ENCODE data around the gene ATRNL1.

Gene ATRNL1

DNA sequence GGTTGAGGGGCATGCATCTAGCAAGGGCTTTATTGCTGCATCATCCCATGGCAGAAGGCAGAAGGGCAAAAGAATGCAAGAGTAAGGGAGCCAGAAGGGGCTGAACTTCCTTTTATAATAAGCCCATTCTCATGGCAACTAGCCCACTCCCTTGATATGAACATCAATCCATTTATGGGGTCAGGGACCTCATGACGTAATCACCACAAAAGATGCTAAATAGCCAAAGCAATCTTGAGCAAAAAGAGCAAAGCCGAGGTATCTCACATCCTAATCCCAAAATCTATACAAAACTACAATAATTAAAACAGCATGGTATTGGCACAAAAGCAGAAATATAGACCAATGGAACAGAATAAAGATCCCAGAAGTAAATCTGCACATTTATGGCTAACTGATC lies 499.9 kb downstream of the ATRNL1 start:
- H3K36me3 ChIP-seq (ENCODE audit: insufficient read depth, low read length) = no peaks in the 10 kb centered on the region
- no peak overlapping the region for H3K9ac ChIP-seq (ENCODE audit: low read depth, low read length)
- no peaks in the 10 kb centered on the region for H3K4me1 ChIP-seq (ENCODE audit: insufficient read depth, low read length)
- no peaks in the 10 kb centered on the region for H3K9me3 ChIP-seq (ENCODE audit: control insufficient read depth, insufficient read depth, low read length)

DNA sequence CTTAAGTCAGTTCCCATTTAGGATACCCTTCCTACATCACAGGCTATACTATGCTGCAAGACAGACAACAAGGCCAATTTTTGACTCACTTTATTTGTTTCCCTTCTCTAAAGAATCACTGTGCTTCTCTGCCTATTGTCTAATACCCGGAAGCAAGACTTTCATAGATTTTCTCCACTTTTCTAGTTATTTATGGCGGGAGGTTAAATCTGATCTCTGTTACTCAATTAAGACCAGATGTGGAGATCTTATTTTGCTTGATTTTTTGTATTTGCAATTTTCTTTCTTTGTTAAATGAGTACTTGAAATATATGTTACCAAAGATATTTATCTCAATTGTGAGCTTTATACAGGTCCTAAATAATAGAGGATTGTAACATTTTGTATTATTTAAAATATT lies 511.5 kb downstream of the ATRNL1 start:
- Histone ChIP-seq H3K4me1 (ENCODE audit: insufficient read depth, low read length) (no peaks in the 10 kb centered on the region), H3K36me3 (ENCODE audit: insufficient read depth, low read length) (no peaks in the 10 kb centered on the region), H3K9me3 (ENCODE audit: control insufficient read depth, insufficient read depth, low read length) (no peaks in the 10 kb centered on the region), H3K9ac (ENCODE audit: low read depth, low read length) (no peak overlapping the region)

DNA sequence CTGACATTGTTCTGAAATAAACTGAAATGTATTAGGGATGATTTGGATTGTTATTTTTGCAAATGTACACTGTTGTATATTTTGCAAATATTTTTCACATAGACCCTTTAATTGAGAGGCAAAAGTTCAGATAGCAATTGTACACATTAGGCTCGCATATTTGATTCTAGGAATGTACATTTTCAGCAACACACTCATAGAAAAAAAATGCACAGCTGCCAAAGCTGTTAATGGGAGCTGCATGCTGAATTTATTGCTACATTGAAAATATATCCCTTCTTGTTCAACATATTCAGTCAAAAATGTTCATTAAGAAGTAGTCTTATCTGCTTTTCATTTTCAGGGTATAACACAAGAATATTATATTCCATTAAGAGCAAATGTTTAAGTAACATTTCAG lies 512.9 kb downstream of the ATRNL1 start:
- no peak overlapping the region for H3K9ac ChIP-seq (ENCODE audit: low read depth, low read length)
- no peaks in the 10 kb centered on the region for H3K36me3 ChIP-seq (ENCODE audit: insufficient read depth, low read length)
- no peaks in the 10 kb centered on the region for H3K4me1 ChIP-seq (ENCODE audit: insufficient read depth, low read length)
- no peaks in the 10 kb centered on the region for H3K9me3 ChIP-seq (ENCODE audit: control insufficient read depth, insufficient read depth, low read length)

DNA sequence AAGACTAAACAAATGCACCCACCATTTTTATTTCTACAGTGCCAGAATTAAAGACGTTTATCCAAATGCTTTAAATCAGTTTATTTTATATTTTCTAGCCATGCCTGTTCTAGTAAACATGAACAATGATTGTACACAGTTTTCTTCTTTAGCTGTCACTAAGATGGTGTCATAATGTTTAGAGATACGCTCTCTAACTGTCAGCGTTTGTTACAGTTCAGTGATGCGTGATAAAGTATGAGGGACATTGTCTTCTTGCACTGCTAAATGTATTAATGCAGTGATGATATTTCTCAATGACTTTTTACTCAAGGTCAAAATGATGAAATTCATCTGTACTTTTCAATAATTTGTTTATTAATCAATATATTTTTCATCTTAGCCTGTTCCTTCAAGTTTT lies 513.6 kb downstream of the ATRNL1 start:
- H3K9me3 ChIP-seq (ENCODE audit: control insufficient read depth, insufficient read depth, low read length) = no peaks in the 10 kb centered on the region
- no peak overlapping the region for H3K9ac ChIP-seq (ENCODE audit: low read depth, low read length)
- H3K36me3 ChIP-seq (ENCODE audit: insufficient read depth, low read length) = no peaks in the 10 kb centered on the region
- no peaks in the 10 kb centered on the region for H3K4me1 ChIP-seq (ENCODE audit: insufficient read depth, low read length)

DNA sequence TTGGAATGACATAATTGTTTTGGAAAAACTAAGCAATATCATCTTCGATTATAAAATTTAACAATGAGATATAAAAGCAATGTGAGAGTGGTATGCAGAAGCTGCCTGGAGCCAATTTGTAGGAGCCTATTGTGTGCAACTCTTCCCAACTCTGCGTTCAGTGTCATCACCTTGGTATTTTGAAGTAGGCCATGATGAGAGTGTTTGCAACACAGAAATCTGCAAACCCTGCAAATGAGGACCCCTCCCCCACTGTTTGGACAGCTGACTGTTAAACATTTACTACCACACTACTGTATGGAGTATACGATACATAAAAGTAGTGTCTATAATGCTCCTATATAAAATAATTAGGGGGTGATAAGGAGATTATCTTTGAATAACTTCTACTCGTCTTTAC lies 531.3 kb downstream of the ATRNL1 start:
- Histone ChIP-seq H3K9ac (ENCODE audit: low read depth, low read length) (no peak overlapping the region), H3K9me3 (ENCODE audit: control insufficient read depth, insufficient read depth, low read length) (no peaks in the 10 kb centered on the region), H3K4me1 (ENCODE audit: insufficient read depth, low read length) (no peaks in the 10 kb centered on the region), H3K36me3 (ENCODE audit: insufficient read depth, low read length) (no peaks in the 10 kb centered on the region)

DNA sequence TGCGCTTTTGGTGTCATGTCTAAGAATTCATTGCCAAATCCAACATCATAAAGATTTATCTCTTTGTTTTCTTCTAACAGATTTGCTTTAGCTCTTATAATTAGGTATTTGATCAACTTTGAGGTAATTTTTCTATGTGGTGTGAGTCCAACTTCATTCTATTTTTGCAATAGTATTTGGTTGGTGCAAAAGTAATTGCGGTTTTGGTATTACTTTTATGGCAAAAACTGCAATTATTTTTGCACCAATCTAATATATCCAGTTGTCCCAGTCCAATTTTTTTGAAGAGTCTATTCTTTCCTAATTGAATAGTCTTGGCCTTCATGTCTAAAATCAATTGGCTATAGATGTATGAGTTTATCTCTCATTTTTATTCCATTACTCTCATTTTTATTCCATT lies 535.5 kb downstream of the ATRNL1 start:
- H3K36me3 ChIP-seq (ENCODE audit: insufficient read depth, low read length) = no peaks in the 10 kb centered on the region
- H3K9me3 ChIP-seq (ENCODE audit: control insufficient read depth, insufficient read depth, low read length) = no peaks in the 10 kb centered on the region
- H3K9ac ChIP-seq (ENCODE audit: low read depth, low read length) = no peak overlapping the region
- H3K4me1 ChIP-seq (ENCODE audit: insufficient read depth, low read length) = no peaks in the 10 kb centered on the region

DNA sequence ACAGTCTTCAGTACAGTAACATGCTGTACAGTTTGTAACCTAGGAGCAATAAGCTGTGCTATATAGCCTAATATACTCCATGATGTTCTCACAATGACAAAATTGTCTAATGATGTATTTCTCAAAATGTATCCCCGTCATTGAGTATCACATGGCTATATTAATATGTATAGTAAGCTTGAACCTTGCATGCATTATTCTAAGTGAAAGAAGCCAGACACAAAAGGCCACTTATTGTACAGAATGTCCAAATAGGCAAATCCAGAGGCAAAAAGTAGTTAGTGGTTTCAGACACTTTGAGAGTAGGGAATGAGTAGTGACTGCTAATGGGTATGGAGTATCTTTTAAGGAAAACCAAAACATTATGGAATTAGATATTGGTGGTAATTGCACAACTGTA lies 545.1 kb downstream of the ATRNL1 start:
- no peak overlapping the region for H3K9ac ChIP-seq (ENCODE audit: low read depth, low read length)

DNA sequence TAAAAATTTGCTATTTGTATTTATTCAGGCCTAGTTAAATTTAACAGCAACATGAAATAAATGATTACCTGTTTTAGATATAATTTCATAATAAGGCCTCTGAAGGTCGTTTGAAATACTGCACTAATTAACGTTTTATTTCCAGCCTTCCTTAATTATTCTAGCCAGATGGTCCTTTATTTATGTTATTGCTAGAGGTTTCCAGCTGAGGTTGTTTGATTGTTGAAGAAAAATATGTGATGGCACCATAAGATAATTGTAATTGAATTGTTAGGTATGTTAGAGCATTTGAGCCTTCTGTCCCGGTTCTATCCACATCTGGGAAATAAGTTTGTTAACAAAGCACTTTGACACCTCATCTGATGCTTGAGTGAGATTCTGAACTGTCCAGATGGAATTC lies 556.1 kb downstream of the ATRNL1 start:
- Histone ChIP-seq H3K36me3 (ENCODE audit: insufficient read depth, low read length) (no peaks in the 10 kb centered on the region), H3K9me3 (ENCODE audit: control insufficient read depth, insufficient read depth, low read length) (no peaks in the 10 kb centered on the region), H3K9ac (ENCODE audit: low read depth, low read length) (no peak overlapping the region), H3K4me1 (ENCODE audit: insufficient read depth, low read length) (no peaks in the 10 kb centered on the region)

More for the DNA sequence above, 545.1 kb downstream of the ATRNL1 start:
- Histone ChIP-seq H3K36me3 (ENCODE audit: insufficient read depth, low read length) (no peaks in the 10 kb centered on the region), H3K9me3 (ENCODE audit: control insufficient read depth, insufficient read depth, low read length) (no peaks in the 10 kb centered on the region), H3K4me1 (ENCODE audit: insufficient read depth, low read length) (no peaks in the 10 kb centered on the region)

DNA sequence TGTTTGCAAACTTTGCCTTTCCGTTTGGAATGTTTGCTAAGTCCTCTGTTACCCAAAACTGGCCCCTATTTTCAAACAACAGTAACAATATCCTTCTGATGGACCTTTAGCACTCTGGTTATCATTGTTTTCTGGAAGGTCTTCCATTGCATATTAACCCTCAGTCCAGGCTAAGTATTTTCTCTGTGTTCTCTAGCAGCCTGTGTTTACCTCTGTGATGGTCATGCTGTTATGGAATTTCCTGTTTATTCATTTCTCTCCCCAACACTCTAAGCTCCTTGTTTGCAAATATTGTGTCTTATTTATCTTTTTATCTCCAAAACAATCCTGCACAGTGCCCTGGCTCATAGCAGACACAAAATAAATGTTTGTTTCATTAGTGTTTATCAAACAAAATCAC lies 560.3 kb downstream of the ATRNL1 start:
- H3K36me3 ChIP-seq (ENCODE audit: insufficient read depth, low read length) = no peaks in the 10 kb centered on the region
- H3K9me3 ChIP-seq (ENCODE audit: control insufficient read depth, insufficient read depth, low read length) = no peaks in the 10 kb centered on the region
- no peaks in the 10 kb centered on the region for H3K4me1 ChIP-seq (ENCODE audit: insufficient read depth, low read length)
- no peak overlapping the region for H3K9ac ChIP-seq (ENCODE audit: low read depth, low read length)

DNA sequence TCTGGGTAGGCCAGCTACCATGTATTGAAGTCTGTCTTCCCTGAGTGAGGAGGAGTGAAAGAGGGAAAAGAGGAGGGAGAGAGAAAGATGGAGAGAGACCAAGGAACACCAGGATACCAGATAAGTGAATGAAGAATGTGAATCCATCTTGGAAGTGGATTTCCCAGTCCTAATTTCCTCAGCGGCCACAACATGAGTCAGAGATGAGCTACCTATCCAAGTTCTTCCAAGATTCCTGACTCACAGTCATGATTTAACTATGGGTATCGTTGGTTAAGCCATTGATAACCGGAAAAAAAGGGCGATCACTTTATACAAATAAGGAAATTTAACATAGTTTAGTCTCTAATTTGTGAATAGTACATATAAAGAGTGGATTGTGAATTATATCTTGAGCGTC lies 561.8 kb downstream of the ATRNL1 start:
- Histone ChIP-seq H3K4me1 (ENCODE audit: insufficient read depth, low read length) (no peaks in the 10 kb centered on the region), H3K36me3 (ENCODE audit: insufficient read depth, low read length) (no peaks in the 10 kb centered on the region), H3K9ac (ENCODE audit: low read depth, low read length) (no peak overlapping the region), H3K9me3 (ENCODE audit: control insufficient read depth, insufficient read depth, low read length) (no peaks in the 10 kb centered on the region)

DNA sequence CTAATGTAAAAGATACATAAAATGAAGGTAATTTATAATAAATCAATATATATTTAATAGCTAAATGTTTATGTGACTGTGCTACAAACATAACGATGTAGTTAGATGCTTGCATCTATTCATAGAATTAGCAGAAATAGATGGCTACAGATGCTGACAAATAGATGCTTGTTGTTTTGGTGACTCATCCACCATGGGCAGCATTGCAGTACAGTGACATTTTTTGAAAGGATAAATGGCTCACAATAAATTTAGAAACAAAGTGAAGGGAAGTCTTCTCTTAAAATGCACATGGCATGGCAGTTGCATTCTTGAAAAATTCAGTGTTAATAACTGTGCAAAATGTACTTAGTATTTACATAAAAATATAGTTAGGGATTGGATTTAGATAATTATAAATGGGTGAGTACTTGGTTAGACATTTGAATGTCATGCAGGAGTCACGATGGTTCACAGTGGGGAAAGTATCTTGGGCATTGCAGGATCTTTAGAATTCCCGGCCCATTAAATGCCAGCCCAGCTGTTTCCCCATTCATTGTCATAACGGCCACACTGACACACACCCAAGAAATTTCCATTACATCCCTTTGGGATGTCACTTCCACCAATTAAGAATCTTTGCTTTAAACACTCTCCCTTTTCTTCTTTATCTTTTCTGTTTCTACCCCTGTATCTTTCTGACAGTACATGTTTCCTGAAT lies 564.1 kb downstream of the ATRNL1 start:
- Histone ChIP-seq H3K9me3 (ENCODE audit: control insufficient read depth, insufficient read depth, low read length) (no peaks in the 10 kb centered on the region), H3K9ac (ENCODE audit: low read depth, low read length) (no peak overlapping the region), H3K4me1 (ENCODE audit: insufficient read depth, low read length) (no peaks in the 10 kb centered on the region), H3K36me3 (ENCODE audit: insufficient read depth, low read length) (no peaks in the 10 kb centered on the region)

DNA sequence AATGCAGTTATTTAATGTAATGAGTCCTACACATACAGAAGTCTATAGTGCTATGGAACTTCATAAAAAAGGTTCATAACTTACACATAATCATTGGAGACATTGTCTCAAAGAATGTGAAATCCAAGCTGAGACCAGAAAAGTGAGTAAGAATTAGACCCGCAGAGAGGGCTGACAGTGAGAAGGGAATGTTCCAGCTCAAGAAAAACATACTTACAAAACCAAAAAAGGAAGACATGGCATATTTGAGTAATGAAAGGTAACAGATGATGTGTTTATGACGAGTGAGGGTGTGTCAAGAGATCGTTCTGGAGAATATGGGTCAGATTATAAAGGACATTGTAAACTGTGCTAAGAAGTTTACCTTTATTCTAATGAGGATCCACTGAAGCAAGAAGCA lies 566.5 kb downstream of the ATRNL1 start:
- H3K4me1 ChIP-seq (ENCODE audit: insufficient read depth, low read length) = no peaks in the 10 kb centered on the region
- no peaks in the 10 kb centered on the region for H3K9me3 ChIP-seq (ENCODE audit: control insufficient read depth, insufficient read depth, low read length)
- no peaks in the 10 kb centered on the region for H3K36me3 ChIP-seq (ENCODE audit: insufficient read depth, low read length)

DNA sequence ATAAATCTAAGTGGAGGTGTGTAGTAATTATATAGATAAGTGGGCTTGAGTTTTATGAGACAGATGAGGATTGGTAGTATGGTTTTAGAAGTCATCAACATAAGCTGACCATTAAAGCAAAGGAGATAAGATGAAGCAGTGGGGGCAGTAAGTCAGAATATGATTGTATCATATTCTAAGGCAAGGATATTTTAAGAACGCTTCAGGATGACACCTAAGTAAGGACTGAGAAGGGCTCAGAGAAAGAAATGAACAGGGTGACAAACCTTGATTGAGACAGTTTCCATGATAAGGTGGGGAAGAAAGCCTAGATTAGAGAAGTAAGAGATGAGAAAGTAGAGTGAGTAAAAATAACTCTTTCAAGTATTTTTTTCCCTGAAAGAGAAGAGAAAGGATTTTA lies 567.2 kb downstream of the ATRNL1 start:
- H3K9ac ChIP-seq (ENCODE audit: low read depth, low read length) = no peak overlapping the region

More for the DNA sequence above, 566.5 kb downstream of the ATRNL1 start:
- no peak overlapping the region for H3K9ac ChIP-seq (ENCODE audit: low read depth, low read length)

DNA sequence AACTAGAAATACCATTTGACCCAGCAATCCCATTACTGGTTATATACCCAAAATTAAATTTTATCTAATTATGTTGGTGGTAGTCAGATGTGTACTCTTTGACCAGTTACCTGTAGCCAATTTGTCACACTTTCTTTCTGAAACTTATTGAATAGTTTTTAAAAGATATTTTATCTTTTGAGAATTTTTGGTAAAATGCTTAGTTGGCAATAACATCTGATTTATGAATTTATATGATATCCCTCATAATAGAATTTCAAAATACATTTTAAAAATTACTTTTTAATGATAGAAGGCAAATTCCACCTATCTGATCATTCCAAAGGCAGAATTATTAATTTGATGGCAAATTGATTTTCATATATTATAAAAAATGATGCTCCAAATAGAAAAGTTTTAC lies 569.3 kb downstream of the ATRNL1 start:
- no peaks in the 10 kb centered on the region for H3K4me1 ChIP-seq (ENCODE audit: insufficient read depth, low read length)
- H3K9me3 ChIP-seq (ENCODE audit: control insufficient read depth, insufficient read depth, low read length) = no peaks in the 10 kb centered on the region
- no peaks in the 10 kb centered on the region for H3K36me3 ChIP-seq (ENCODE audit: insufficient read depth, low read length)
- H3K9ac ChIP-seq (ENCODE audit: low read depth, low read length) = no peak overlapping the region

More for the DNA sequence above, 567.2 kb downstream of the ATRNL1 start:
- Histone ChIP-seq H3K9me3 (ENCODE audit: control insufficient read depth, insufficient read depth, low read length) (no peaks in the 10 kb centered on the region), H3K4me1 (ENCODE audit: insufficient read depth, low read length) (no peaks in the 10 kb centered on the region), H3K36me3 (ENCODE audit: insufficient read depth, low read length) (no peaks in the 10 kb centered on the region)

DNA sequence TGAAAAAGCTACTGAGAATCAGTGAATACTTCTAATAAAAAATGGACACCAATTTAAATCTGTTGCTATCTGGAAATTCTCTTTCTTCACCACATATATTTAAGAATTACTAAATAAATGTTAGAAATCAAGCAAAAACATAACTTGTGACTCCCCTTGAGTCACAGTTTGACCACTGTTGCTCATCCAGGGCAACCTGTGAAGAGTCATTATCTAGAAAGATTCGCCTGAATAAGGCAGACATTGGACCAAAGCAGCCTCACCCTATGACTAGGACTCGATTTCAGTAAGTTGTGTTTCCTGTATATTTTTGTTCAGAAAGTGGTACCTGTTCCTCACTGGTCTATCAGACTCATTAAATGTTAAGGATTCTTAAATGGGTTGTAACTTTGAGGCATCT lies 572.4 kb downstream of the ATRNL1 start:
- no peaks in the 10 kb centered on the region for H3K9me3 ChIP-seq (ENCODE audit: control insufficient read depth, insufficient read depth, low read length)
- H3K4me1 ChIP-seq (ENCODE audit: insufficient read depth, low read length) = no peaks in the 10 kb centered on the region
- H3K36me3 ChIP-seq (ENCODE audit: insufficient read depth, low read length) = no peaks in the 10 kb centered on the region
- no peak overlapping the region for H3K9ac ChIP-seq (ENCODE audit: low read depth, low read length)

DNA sequence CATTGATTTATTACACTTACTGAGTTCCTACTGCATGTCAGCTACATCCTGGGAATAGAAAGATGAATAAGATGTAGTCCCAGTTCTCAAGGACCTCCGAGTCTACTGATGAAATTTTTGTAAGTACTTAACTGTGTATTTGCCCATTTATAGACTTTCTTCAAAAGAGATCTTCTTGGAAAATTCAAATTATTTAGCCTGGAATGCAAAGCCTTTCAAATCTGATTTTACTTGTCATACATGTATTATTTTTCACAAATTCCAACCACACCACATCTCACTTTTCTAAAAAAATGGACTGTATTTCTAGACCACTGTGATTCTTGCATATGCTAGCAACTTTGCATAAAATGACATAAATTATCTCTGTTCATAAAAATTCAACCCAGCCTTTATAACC lies 581.3 kb downstream of the ATRNL1 start:
- no peak overlapping the region for H3K9ac ChIP-seq (ENCODE audit: low read depth, low read length)
- H3K36me3 ChIP-seq (ENCODE audit: insufficient read depth, low read length) = no peaks in the 10 kb centered on the region
- no peaks in the 10 kb centered on the region for H3K9me3 ChIP-seq (ENCODE audit: control insufficient read depth, insufficient read depth, low read length)
- no peaks in the 10 kb centered on the region for H3K4me1 ChIP-seq (ENCODE audit: insufficient read depth, low read length)

Measured in ES-I3 (cell line).